ENCODE measurements around the gene SLC6A6.

DNA sequence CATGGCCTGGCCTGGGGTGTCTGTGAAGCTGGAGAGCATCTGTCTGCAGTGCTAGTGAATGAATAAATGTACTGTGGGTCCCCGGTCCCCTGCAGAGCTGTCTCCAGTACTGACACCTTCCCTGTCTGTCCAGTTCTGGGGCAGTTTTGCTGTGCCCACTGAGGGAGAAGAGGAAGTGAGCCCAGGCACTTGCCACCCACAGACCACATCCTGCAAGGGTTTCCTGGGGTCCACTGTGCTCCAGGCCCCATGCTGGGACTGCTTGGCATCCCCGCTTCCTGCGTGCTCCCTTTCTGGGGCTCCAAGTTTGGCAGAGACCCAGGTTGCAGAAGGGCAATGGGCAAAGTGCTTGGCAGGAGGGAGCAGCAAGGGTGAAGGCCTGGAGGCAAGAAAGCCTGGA, 4.9 kb upstream of the SLC6A6 start:
- TF ChIP-seq, protein P1, sequence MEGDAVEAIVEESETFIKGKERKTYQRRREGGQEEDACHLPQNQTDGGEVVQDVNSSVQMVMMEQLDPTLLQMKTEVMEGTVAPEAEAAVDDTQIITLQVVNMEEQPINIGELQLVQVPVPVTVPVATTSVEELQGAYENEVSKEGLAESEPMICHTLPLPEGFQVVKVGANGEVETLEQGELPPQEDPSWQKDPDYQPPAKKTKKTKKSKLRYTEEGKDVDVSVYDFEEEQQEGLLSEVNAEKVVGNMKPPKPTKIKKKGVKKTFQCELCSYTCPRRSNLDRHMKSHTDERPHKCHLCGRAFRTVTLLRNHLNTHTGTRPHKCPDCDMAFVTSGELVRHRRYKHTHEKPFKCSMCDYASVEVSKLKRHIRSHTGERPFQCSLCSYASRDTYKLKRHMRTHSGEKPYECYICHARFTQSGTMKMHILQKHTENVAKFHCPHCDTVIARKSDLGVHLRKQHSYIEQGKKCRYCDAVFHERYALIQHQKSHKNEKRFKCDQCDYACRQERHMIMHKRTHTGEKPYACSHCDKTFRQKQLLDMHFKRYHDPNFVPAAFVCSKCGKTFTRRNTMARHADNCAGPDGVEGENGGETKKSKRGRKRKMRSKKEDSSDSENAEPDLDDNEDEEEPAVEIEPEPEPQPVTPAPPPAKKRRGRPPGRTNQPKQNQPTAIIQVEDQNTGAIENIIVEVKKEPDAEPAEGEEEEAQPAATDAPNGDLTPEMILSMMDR (IDR thresholded peaks at IDR 0.05), result no peak
- TF ChIP-seq POLR2A (IDR thresholded peaks at IDR 0.05) (no peak), POLR2AphosphoS5 (IDR thresholded peaks at IDR 0.05) (no peak), EP300 (IDR thresholded peaks at IDR 0.05; ENCODE audit: low read depth) (no peak)
